ENCODE measurements around the gene PCDHAC1. TPM values are rescaled to one million over a fixed set of nuclear protein-coding genes. Genes with fewer than 3 reads are reported as not detected.
A peak's percentile ranks its signal among the peaks of the same experiment; 100 is the strongest.

The PCDHAC1 gene
- total RNA-seq, 4 donors from 2014 or later = 0.11 to 0.64 (median 0.18) TPM; not detected in 1

- peaks cover 28% of the 10 kb centered on the region for H3K27me3 ChIP-seq
- WGBS = no CpG with 5 or more reads among the region's 26 CpGs
- H3K9me3 ChIP-seq = no peaks in the 10 kb centered on the region
- no peak for TF ChIP-seq POLR2AphosphoS5 (IDR thresholded peaks at IDR 0.05)
- TF ChIP-seq, protein P1, sequence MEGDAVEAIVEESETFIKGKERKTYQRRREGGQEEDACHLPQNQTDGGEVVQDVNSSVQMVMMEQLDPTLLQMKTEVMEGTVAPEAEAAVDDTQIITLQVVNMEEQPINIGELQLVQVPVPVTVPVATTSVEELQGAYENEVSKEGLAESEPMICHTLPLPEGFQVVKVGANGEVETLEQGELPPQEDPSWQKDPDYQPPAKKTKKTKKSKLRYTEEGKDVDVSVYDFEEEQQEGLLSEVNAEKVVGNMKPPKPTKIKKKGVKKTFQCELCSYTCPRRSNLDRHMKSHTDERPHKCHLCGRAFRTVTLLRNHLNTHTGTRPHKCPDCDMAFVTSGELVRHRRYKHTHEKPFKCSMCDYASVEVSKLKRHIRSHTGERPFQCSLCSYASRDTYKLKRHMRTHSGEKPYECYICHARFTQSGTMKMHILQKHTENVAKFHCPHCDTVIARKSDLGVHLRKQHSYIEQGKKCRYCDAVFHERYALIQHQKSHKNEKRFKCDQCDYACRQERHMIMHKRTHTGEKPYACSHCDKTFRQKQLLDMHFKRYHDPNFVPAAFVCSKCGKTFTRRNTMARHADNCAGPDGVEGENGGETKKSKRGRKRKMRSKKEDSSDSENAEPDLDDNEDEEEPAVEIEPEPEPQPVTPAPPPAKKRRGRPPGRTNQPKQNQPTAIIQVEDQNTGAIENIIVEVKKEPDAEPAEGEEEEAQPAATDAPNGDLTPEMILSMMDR (IDR thresholded peaks at IDR 0.05) = no peak
- no peak for TF ChIP-seq EP300 (IDR thresholded peaks at IDR 0.05)
- no peak for TF ChIP-seq POLR2A (IDR thresholded peaks at IDR 0.05)
- peak in 1 of 2 donors; percentile 53 for DNase-seq (ENCODE audit: low spot score in 2 of 2)
- no peaks in the 10 kb centered on the region for H3K36me3 ChIP-seq
- peaks cover 16% of the 10 kb centered on the region for H3K4me1 ChIP-seq
- no peak overlapping the region for H3K27ac ChIP-seq
- H3K4me3 ChIP-seq = peak overlapping the region; percentile 53
Measured at GRCh38 chr5:140927228-140927573, 1.1 kb downstream of the PCDHAC1 start.

DNA sequence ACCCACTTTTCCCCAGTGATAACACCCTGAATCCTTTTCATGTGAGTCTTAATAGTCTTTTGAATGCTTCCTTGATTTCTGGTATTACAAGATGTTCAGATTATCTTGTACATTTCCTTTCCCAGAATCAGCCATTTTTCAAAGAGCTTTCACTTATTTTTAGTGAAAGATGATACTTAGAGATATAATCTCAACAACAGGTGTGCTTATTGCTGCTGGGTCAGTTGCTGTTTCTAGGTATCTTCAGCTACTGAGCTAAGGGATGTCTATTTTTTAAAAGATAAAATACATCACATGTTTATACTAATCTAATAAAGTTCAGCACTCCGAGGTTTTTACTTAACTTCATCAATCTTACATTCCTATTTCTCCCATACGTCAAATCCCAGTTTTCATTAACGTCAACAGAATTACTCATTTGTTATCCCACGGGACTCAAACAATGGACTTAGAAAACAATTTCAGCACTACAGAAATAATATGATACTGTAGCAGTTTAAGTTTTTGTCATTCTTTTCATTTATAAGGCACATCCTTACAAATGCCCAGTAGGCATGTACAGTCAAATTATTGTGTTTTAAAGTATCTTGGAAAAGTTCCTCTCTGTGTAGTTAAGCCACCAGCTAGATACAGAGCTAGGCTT lies 9.0 kb downstream of the PCDHAC1 start:
- H3K4me3 ChIP-seq = no peak overlapping the region
- H3K27ac ChIP-seq = no peak overlapping the region
- H3K27me3 ChIP-seq = no peaks in the 10 kb centered on the region
- no peak for TF ChIP-seq POLR2AphosphoS5 (IDR thresholded peaks at IDR 0.05)
- TF ChIP-seq EP300 (IDR thresholded peaks at IDR 0.05) = no peak
- TF ChIP-seq POLR2A (IDR thresholded peaks at IDR 0.05) = no peak
- TF ChIP-seq, protein P1 (IDR thresholded peaks at IDR 0.05) = no peak
- H3K36me3 ChIP-seq = no peaks in the 10 kb centered on the region
- no peaks in the 10 kb centered on the region for H3K4me1 ChIP-seq
- DNase-seq (ENCODE audit: low spot score in 2 of 2) = no peak
- no peaks in the 10 kb centered on the region for H3K9me3 ChIP-seq
- 47% methylated on average over 4 of the region's 4 CpGs for WGBS

- Histone ChIP-seq H3K4me1 (no peaks in the 10 kb centered on the region), H3K36me3 (no peaks in the 10 kb centered on the region), H3K27me3 (no peaks in the 10 kb centered on the region), H3K27ac (no peak overlapping the region), H3K9me3 (peaks cover 4% of the 10 kb centered on the region), H3K4me3 (no peak overlapping the region)
- DNase-seq (ENCODE audit: low spot score in 2 of 2) = no peak
- no peak for TF ChIP-seq POLR2A (IDR thresholded peaks at IDR 0.05)
- no peak for TF ChIP-seq POLR2AphosphoS5 (IDR thresholded peaks at IDR 0.05)
- TF ChIP-seq, protein P1 (IDR thresholded peaks at IDR 0.05) = no peak
- TF ChIP-seq EP300 (IDR thresholded peaks at IDR 0.05) = no peak
- WGBS = 59% methylated on average over 2 of the region's 2 CpGs
Measured at GRCh38 chr5:140946578-140946977, 20.5 kb downstream of the PCDHAC1 start.

GRCh38 chr5:140951636-140952035 lies 25.5 kb downstream of the PCDHAC1 start:
- Histone ChIP-seq H3K27me3 (no peaks in the 10 kb centered on the region), H3K4me3 (no peak overlapping the region), H3K27ac (no peak overlapping the region), H3K9me3 (peaks cover 3% of the 10 kb centered on the region), H3K4me1 (no peaks in the 10 kb centered on the region), H3K36me3 (no peaks in the 10 kb centered on the region)
- DNase-seq (ENCODE audit: low spot score in 2 of 2) = no peak
- WGBS = 77% methylated on average over 6 of the region's 6 CpGs
- TF ChIP-seq, protein P1 (IDR thresholded peaks at IDR 0.05) = no peak
- TF ChIP-seq POLR2AphosphoS5 (IDR thresholded peaks at IDR 0.05) (no peak), EP300 (IDR thresholded peaks at IDR 0.05) (no peak), POLR2A (IDR thresholded peaks at IDR 0.05) (no peak)

- no peaks in the 10 kb centered on the region for H3K36me3 ChIP-seq
- TF ChIP-seq POLR2A (IDR thresholded peaks at IDR 0.05) (no peak), EP300 (IDR thresholded peaks at IDR 0.05) (no peak), POLR2AphosphoS5 (IDR thresholded peaks at IDR 0.05) (no peak)
Measured at GRCh38 chr5:140953234-140953633, 27.1 kb downstream of the PCDHAC1 start.

More at GRCh38 chr5:140953234-140953633, 27.1 kb downstream of the PCDHAC1 start:
- WGBS = 39% methylated on average over 2 of the region's 2 CpGs
- no peak overlapping the region for H3K4me3 ChIP-seq
- H3K9me3 ChIP-seq = peaks cover 3% of the 10 kb centered on the region
- no peak overlapping the region for H3K27ac ChIP-seq
- H3K4me1 ChIP-seq = no peaks in the 10 kb centered on the region
- no peak for DNase-seq (ENCODE audit: low spot score in 2 of 2)
- H3K27me3 ChIP-seq = no peaks in the 10 kb centered on the region
